ENCODE measurements around the gene BDNF.

- TF ChIP-seq MAX (CRISPR knock-in tag; IDR thresholded peaks at IDR 0.05) (no peak), ATF6 (CRISPR knock-in tag; IDR thresholded peaks at IDR 0.05) (no peak), IRF2 (CRISPR knock-in tag; IDR thresholded peaks at IDR 0.05; ENCODE audit: borderline replicate concordance, low read depth) (no peak), CTCF (IDR thresholded peaks at IDR 0.05) (no peak), FOXP4 (CRISPR knock-in tag; IDR thresholded peaks at IDR 0.05) (no peak)
Observed at GRCh38 chr11:27618281-27618915, 81.9 kb downstream of the BDNF start.
